OCI-LY3 (cell line): Measurements from ENCODE around the gene CYP2E1.
"Not testable (repeated sequence)": the region's sequence is repeated elsewhere in the genome, so short reads cannot be mapped to it uniquely, and the experiment has no call there.

Experiments
- H2AFZ ChIP-seq: fragments of 200-600, 300-600 bp; shearing (Covaris generic); 2 replicates; pipeline ENCODE4 v1.6.0; 2014; ENCODE audit warnings: antibody characterized with exemption, low read depth, low read length
- H3K27ac ChIP-seq: fragments of 200-600, 300-600 bp; sonication (generic); 2 replicates; pipeline ENCODE4 v1.5.1; 2014; ENCODE audit warnings: mild to moderate bottlenecking, low read length, moderate library complexity, mixed read lengths
- H3K27me3 ChIP-seq: fragments of 200-600, 300-600 bp; sonication (generic); 2 replicates; pipeline ENCODE4 v1.6.1; 2014; ENCODE audit warnings: low read depth, low read length, mixed read lengths
- H3K36me3 ChIP-seq: fragments of 200-600, 300-600 bp; sonication (generic); replicated peaks from 2 replicates; pipeline ENCODE3; 2014; ENCODE audit warnings: low read depth, low read length, mixed read lengths
- H3K4me1 ChIP-seq: fragments of 300-600, 200-600 bp; sonication (generic); 2 replicates; pipeline ENCODE4 v1.6.1; 2014; ENCODE audit warnings: low read length, mixed read lengths
- H3K4me2 ChIP-seq: fragments of 200-600, 300-600 bp; sonication (generic); 2 replicates; pipeline ENCODE4 v1.6.1; 2014; ENCODE audit warnings: low read length, mixed read lengths
- H3K4me3 ChIP-seq: fragments of 300-600, 200-600 bp; sonication (generic); 2 replicates; pipeline ENCODE4 v1.5.1; 2014; ENCODE audit warnings: antibody characterized with exemption, mild to moderate bottlenecking, low read length, moderate library complexity
- H3K79me2 ChIP-seq: fragments of 300-600, 200-600 bp; shearing (Covaris generic); 2 replicates; pipeline ENCODE4 v1.6.1; 2014; ENCODE audit warnings: mild to moderate bottlenecking, low read length, mixed read lengths
- H3K9ac ChIP-seq: fragments of 300-600, 200-600 bp; shearing (Covaris generic); 2 replicates; pipeline ENCODE4 v1.6.0; 2014; ENCODE audit warnings: mild to moderate bottlenecking, low read length, moderate library complexity
- H3K9me3 ChIP-seq: fragments of 200-600, 300-600 bp; shearing (Covaris generic); 2 replicates; pipeline ENCODE4 v1.6.1; 2014; ENCODE audit warnings: low read length, mixed read lengths; ENCODE audit not compliant: insufficient read depth
- H4K20me1 ChIP-seq: fragments of 200-600, 300-600 bp; sonication (generic); 2 replicates; pipeline ENCODE4 v1.6.1; 2016; ENCODE audit warnings: low read length, mixed read lengths; ENCODE audit not compliant: insufficient read depth
- CTCF ChIP-seq: fragments of 200-600, 300-600 bp; sonication (generic); IDR thresholded peaks from 2 replicates; pipeline ENCODE4 v1.5.1; 2014; ENCODE audit warnings: antibody characterized with exemption, low read length, low read depth
- EZH2phosphoT487 ChIP-seq: fragments of 200-600 bp; shearing (Covaris generic); IDR thresholded peaks from 2 replicates; pipeline ENCODE4 v1.6.1; 2018; ENCODE audit warnings: antibody characterized with exemption, mixed run types, low read depth

CYP2E1 gene

GRCh38 chr10:133487085-133487484, 40.1 kb upstream of the CYP2E1 start:
- Histone ChIP-seq H3K4me1 (peaks cover 14% of the 10 kb centered on the region), H3K9ac (no peak overlapping the region), H3K9me3 (no peaks in the 10 kb centered on the region), H4K20me1 (no peaks in the 10 kb centered on the region), H3K4me2 (no peak overlapping the region), H3K36me3 (no peaks in the 10 kb centered on the region), H3K79me2 (no peaks in the 10 kb centered on the region), H3K27ac (no peak overlapping the region), H2AFZ (no peak overlapping the region), H3K27me3 (no peaks in the 10 kb centered on the region), H3K4me3 (no peak overlapping the region)
- no peak for TF ChIP-seq EZH2phosphoT487
- no peak for TF ChIP-seq CTCF

GRCh38 chr10:133488354-133488753, 38.8 kb upstream of the CYP2E1 start:
- Histone ChIP-seq H2AFZ (no peak overlapping the region), H3K27ac (no peak overlapping the region), H3K4me1 (peaks cover 14% of the 10 kb centered on the region), H3K27me3 (no peaks in the 10 kb centered on the region), H3K79me2 (no peaks in the 10 kb centered on the region), H3K4me3 (no peak overlapping the region), H3K9ac (no peak overlapping the region), H3K36me3 (no peaks in the 10 kb centered on the region), H4K20me1 (no peaks in the 10 kb centered on the region), H3K4me2 (no peak overlapping the region), H3K9me3 (no peaks in the 10 kb centered on the region)
- TF ChIP-seq EZH2phosphoT487: no peak
- TF ChIP-seq CTCF: no peak

GRCh38 chr10:133489816-133490588, 37.2 kb upstream of the CYP2E1 start:
- H3K27ac ChIP-seq: peak overlapping the region; percentile 37; the same call in 1 of the 2 replicates
- H3K4me2 ChIP-seq: peak overlapping the region; percentile 16; the same call in 1 of the 2 replicates
- H3K4me1 ChIP-seq: peaks cover 16% of the 10 kb centered on the region
- no peak for TF ChIP-seq EZH2phosphoT487
- no peaks in the 10 kb centered on the region for H4K20me1 ChIP-seq
- H3K4me3 ChIP-seq: no peak overlapping the region
- no peak overlapping the region; the same call in 1 of the 2 replicates for H2AFZ ChIP-seq
- no peaks in the 10 kb centered on the region for H3K9me3 ChIP-seq
- H3K27me3 ChIP-seq: no peaks in the 10 kb centered on the region
- H3K36me3 ChIP-seq: no peaks in the 10 kb centered on the region
- no peak overlapping the region for H3K9ac ChIP-seq
- H3K79me2 ChIP-seq: no peaks in the 10 kb centered on the region

GRCh38 chr10:133493562-133493961, 33.6 kb upstream of the CYP2E1 start:
- not testable (repeated sequence) for H3K79me2 ChIP-seq, H2AFZ ChIP-seq, H4K20me1 ChIP-seq, H3K27ac ChIP-seq, H3K9me3 ChIP-seq, H3K27me3 ChIP-seq, H3K36me3 ChIP-seq, H3K4me3 ChIP-seq, H3K9ac ChIP-seq, H3K4me2 ChIP-seq
- peaks cover 16% of the 10 kb centered on the region for H3K4me1 ChIP-seq

- not testable (repeated sequence) for H3K4me3 ChIP-seq, H3K9ac ChIP-seq, H3K27ac ChIP-seq, H3K36me3 ChIP-seq, H4K20me1 ChIP-seq, H3K9me3 ChIP-seq, H3K4me1 ChIP-seq, H2AFZ ChIP-seq, H3K27me3 ChIP-seq, H3K4me2 ChIP-seq, H3K79me2 ChIP-seq
- TF ChIP-seq CTCF: peak; percentile 28
These were observed 29.8 kb upstream of the CYP2E1 start for GRCh38 chr10:133497363-133497762.

- not testable (repeated sequence) for H3K79me2 ChIP-seq, H3K4me2 ChIP-seq, H3K27me3 ChIP-seq, H3K9me3 ChIP-seq, H4K20me1 ChIP-seq, H3K36me3 ChIP-seq, H3K27ac ChIP-seq, H3K4me3 ChIP-seq, H3K9ac ChIP-seq, H2AFZ ChIP-seq, H3K4me1 ChIP-seq
These were observed 28.0 kb upstream of the CYP2E1 start for GRCh38 chr10:133499176-133499575.

GRCh38 chr10:133500897-133501296, 26.3 kb upstream of the CYP2E1 start:
- H3K9me3 ChIP-seq, H3K4me2 ChIP-seq, H3K79me2 ChIP-seq, H3K4me1 ChIP-seq, H3K4me3 ChIP-seq, H3K9ac ChIP-seq, H2AFZ ChIP-seq, H3K36me3 ChIP-seq, H3K27ac ChIP-seq, H3K27me3 ChIP-seq, H4K20me1 ChIP-seq: not testable (repeated sequence)
